Left hindlimb (tissue), 1 donor: ENCODE measurements around the gene PHF14.

Experiments
- DNase-seq: peaks from one replicate; pipeline ENCODE4 v3.0.0-alpha.2; 2018

PHF14 gene

DNA sequence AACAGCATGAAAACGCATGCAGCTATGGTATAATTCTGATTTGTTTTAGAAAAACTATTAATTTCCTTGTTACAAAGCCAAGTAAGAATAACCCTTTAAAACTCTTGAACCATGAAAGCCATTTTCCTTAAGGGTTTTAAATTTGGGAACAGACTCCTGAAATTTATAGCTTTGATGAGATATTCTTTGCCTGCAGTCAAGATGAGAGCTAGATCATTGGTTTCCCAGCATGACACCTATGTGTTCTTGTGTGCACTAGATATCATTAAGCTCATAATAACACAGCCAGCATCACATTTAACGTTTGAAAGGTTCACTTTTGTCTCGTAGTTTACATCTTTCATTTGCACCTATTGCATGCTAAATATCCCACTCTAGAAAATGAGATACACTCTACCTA lies 202.2 kb downstream of the PHF14 start:
- DNase-seq: no peak

- DNase-seq: no peak
Measured at GRCh38 chr7:11176985-11177555, 203.4 kb downstream of the PHF14 start.

- no peak for DNase-seq
Measured at GRCh38 chr7:11177793-11178192, 204.1 kb downstream of the PHF14 start.

GRCh38 chr7:11181590-11181989 lies 207.9 kb downstream of the PHF14 start:
- no peak for DNase-seq

- no peak for DNase-seq
Measured at GRCh38 chr7:11182736-11183135, 209.1 kb downstream of the PHF14 start.

DNA sequence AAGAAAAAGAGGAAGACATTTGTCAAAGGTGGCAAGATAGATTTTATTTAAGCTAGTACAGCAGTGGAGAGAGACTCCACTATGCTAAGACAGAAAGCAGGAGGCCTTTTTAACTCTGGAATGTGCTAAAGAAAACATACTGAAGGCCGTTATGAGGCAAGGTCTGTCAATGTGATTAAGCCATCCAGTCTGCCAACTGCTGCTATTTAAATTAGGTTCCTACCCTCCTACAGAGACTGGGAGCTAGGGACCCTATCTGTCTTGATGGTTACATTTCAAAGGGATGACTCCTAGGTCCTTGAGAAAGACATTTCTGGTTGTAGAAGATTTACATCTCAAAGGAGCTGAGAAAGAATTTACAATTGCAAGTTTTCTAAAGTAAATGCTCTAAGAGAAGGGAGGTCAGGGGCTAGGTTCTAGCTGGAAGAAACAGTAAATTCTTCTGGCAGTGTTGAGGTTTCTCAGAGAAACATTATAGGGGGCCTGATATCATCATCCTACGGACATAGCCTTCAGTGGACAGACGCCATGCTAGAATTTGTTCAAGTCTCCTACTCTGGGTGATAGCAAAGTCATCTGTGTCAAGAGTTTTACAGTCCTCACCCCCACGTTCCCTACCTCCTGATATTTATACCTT lies 211.6 kb downstream of the PHF14 start:
- no peak for DNase-seq

- DNase-seq: no peak
Measured at GRCh38 chr7:11188529-11189310, 215.0 kb downstream of the PHF14 start.

GRCh38 chr7:11191081-11191480 lies 217.4 kb downstream of the PHF14 start:
- DNase-seq: no peak

DNA sequence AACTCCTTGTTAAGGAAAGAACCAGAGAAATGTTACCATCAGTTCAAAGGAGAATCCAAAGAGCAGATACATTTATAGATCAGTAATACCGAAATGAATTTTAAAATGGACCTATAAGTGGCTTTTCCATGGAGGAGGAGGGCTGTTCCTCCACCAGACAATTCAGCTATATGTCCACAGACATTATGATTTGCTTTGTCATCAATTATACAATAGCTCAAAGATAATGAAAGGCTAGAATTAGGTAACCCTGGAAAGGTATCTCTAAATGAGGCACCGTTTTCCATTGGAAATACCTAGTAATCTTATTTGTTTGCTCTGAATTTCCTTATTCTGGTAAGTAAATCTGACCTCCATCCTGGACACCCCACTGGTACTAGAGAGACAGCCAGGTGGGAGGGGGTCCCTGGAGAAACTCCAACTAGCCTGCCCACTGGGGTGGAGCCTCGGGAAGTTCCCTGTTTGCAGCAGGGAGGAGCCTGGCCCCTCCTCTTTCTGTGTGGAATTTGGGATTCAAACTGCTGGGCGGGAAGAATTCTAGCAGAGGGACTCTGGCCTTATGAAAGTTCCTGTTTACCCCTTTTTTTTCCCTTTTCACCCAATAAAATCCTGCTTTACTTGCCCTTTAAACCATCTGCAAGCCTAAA lies 218.0 kb downstream of the PHF14 start:
- DNase-seq: no peak

GRCh38 chr7:11192506-11192905 lies 218.8 kb downstream of the PHF14 start:
- DNase-seq: no peak

DNA sequence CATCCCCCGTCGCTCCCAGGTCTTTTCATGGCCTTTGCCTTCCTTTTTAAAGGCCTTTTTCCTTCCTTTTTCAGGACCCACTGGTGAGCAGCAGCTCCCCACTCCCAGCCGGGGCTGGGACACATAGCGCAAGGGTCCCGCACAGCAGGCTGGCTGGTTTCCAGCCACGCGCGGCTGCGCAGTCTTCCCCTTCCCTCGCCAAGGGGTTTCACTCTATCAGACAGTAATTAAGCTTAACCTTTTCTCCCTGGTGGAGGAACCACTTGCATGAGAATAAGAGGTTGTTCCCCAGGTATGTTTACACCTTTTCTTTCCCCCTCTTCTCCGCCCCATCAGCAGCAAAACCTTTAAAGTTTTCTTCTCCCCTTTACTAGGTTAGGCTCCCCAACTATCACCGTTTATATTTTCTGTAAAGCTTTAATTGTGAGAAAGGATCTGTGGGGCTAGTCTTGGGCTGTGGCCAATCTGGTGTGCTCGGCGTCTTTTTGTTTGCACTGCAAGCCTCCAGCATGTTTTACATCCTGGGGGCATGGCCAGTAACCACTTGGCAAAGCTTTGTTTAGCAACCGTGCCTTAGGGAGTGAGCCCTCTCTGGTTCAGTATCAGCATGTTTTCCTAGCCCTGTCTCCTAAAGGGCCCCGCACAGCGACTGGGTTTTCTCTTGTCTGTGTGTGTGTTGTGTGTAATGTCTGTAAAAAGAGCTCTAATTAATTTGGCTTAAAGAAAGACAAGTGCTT lies 219.6 kb downstream of the PHF14 start:
- no peak for DNase-seq

DNA sequence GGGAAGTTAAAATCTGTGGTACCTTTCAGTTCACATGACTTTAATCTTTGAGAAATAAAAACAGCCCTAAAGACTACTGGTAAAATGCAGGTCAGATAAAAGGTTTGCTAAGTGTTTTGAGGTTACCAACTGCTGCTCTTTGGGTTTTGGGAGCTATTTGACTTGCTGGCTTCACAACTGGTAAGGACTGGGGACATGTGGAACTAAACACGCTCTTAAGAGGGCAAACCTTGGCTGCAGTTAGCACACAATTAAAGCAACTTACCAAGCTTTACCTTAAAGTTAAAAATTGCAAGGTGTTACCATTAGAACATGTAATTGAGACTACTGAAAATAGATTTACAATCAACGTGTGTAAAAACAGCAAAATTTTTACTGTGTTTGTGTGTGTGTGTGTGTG lies 220.2 kb downstream of the PHF14 start:
- no peak for DNase-seq

GRCh38 chr7:11194492-11194891 lies 220.8 kb downstream of the PHF14 start:
- no peak for DNase-seq

DNA sequence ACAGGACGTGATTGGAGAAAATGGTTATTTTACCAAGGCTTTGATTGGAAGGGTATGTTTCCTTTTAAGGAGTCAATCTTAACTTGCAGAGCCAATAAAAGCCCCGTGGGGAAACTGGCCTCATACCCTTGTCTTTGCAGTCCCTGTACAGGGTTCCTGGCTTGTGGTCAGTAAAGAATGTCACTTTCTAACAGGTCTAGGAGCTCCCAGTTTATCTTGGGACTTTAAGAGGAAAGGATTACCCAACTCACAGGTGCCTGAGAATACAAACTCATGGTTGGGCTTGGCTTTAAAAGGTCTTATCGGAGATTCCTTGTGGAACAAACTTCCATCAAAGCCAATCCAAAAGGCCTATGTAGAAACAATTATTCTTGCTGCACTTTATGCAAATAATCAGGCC lies 221.8 kb downstream of the PHF14 start:
- no peak for DNase-seq

DNA sequence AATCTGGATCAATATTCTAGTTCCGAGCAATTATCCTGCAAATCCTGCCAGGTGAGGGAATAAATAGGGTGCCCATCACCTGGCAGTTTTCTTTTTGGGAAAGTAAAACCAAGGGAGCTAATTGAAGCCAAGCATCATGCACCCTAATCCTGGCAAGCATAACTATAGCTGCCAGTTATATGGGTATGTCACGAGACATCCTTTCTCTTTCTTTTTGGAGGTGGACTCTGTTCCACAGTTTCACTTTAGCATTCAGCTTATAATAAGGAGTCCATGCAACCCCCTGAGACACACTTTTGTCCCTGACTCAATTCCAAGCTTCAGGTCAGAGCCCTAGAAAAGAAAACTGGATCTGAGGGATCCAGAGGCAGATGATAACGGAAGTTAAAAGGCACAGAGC lies 222.5 kb downstream of the PHF14 start:
- DNase-seq: no peak

GRCh38 chr7:11203224-11203623 lies 229.6 kb downstream of the PHF14 start:
- no peak for DNase-seq

DNA sequence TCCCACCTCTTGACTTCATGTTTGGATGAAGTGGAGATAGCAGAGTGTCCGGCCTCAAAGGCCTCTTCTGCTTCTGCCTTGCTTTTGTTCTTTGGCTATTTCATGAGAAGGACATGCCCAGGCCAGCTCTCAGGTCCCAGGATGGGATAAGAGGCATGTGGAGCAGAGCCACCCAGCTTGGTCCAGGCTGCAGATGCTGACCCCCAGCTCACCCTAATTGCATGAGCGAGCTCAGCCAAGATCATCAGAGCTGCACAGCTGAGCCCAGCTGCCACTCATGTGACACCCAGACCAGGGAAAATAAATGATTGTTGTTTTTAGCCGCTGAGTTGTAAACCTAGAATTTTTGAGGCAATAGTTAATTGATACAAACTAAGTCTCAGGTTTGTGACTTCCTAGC lies 230.0 kb downstream of the PHF14 start:
- no peak for DNase-seq

- no peak for DNase-seq
Measured at GRCh38 chr7:11206177-11206899, 232.7 kb downstream of the PHF14 start.

DNA sequence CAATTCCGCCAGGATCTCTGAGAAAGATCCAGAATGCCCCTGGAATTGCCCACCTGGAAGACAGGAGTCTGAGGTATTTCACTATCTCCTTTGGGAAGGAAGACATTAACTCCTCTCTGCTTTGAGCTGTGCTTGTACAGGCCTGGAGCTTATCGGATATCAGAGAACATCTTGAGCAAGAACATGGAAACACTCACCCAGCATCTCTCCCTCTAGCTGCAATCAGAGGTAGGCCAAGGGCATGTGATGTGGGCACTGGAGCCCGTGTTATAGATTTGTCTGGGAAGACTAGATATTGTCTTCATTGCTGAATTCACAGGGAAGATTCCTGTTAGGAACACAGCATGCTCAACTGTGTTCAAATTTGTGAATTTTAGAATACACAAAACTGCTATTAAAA lies 233.9 kb downstream of the PHF14 start:
- DNase-seq: no peak

DNA sequence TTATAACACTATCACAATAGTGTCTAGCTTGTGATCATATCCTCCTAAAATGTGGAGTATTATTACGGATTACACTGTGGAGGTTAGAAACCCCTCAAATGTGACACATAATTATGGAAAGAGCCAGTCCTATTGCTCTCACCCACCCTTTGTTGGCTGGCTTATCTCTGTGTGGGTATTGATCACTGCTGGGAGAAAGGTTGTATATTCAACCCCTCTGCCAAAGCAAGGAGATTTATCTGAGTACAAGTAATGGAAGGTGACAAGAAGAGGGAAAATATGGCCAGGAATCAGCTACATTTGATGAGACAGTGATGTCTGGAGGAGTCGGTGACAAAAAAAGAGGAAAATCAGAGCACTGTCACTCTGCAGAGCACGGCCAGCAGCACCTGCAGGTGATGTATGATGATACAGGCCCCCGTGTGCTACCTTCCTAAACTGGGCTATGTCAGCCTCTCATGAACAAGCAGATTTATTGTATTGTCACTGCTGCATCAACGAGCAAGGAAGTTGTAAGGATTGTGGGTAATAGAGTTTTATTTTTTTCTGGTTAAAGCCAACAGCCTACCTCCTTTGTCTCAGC lies 235.3 kb downstream of the PHF14 start:
- DNase-seq: no peak

- DNase-seq: no peak
Measured at GRCh38 chr7:11210374-11210773, 236.7 kb downstream of the PHF14 start.
